Measurements from ENCODE around the gene GSG1. TPM values are rescaled to one million over a fixed set of nuclear protein-coding genes. Genes with fewer than 3 reads are reported as not detected.

Gene GSG1
- total and polyA plus RNA-seq, 2 of the 8 experiments (the other 6 are each of a cell fraction or from before 2014, with no cell fraction given): 0.89 to 1.4 TPM

- TF ChIP-seq MAFK (IDR thresholded peaks at IDR 0.05; ENCODE audit: low read depth, low read length) (no peak), GTF2F1 (IDR thresholded peaks at IDR 0.05; ENCODE audit: borderline replicate concordance, low read depth, low read length) (no peak), YY1 (IDR thresholded peaks at IDR 0.05; ENCODE audit: low read depth, low read length) (no peak), POLR2A (IDR thresholded peaks at IDR 0.05; ENCODE audit: control extremely low read depth in 1 of 2, low read depth in 2 of 2, low read length in 2 of 2) (no peak), EGR1 (IDR thresholded peaks at IDR 0.05; ENCODE audit: borderline replicate concordance, low read depth, low read length) (no peak)
- Histone ChIP-seq H2AK5ac (ENCODE audit: low read depth, low read length) (no peak overlapping the region), H3K27me3 (replicated peaks in 1 of 4; ENCODE audit: control insufficient read depth in 3 of 4, extremely low read depth in 1 of 4, insufficient read depth in 3 of 4, low read length in 3 of 4) (no peaks in the 10 kb centered on the region), H3K4me3 (ENCODE audit: extremely low read depth in 1 of 4, insufficient read depth in 2 of 4, low read depth in 3 of 4, low read length in 4 of 4) (no peak overlapping the region), H3K4ac (replicated peaks; ENCODE audit: insufficient read length, low read depth, low read length) (no peak overlapping the region), H3K18ac (ENCODE audit: extremely low read depth, low read length) (no peak overlapping the region), H4K8ac (ENCODE audit: extremely low read depth, insufficient read depth, low read length) (no peak overlapping the region), H3K36me3 (ENCODE audit: control insufficient read depth in 2 of 4, insufficient read depth in 4 of 4, low read length in 3 of 4) (peaks cover 0 to 57% (median 23%) of the 10 kb centered on the region in 4 experiments; a peak in 6 of 8 replicates), H3K23ac (ENCODE audit: insufficient read length) (no peak overlapping the region), H3K9ac (replicated peaks in 1 of 4; ENCODE audit: extremely low read depth in 1 of 4, low read depth in 3 of 4, low read length in 3 of 4) (no peak overlapping the region), H4K5ac (ENCODE audit: insufficient read length, low read depth, low read length) (no peak overlapping the region), H3K56ac (replicated peaks; ENCODE audit: insufficient read length, low read depth, low read length) (no peak overlapping the region), H3K23me2 (ENCODE audit: low read depth, low read length) (no peaks in the 10 kb centered on the region), H4K20me1 (replicated peaks in 1 of 2; ENCODE audit: control insufficient read depth in 1 of 2, insufficient read depth in 2 of 2, low read length in 2 of 2) (peaks cover 0 to 2% of the 10 kb centered on the region in 2 experiments), H2BK15ac (ENCODE audit: low read length) (no peak overlapping the region), H3K4me1 (replicated peaks in 1 of 4; ENCODE audit: control insufficient read depth in 3 of 4, insufficient read depth in 4 of 4, low read length in 3 of 4) (no peaks in the 10 kb centered on the region; a peak in 1 of 7 replicates), H2BK20ac (ENCODE audit: low read length) (no peak overlapping the region), H3K14ac (ENCODE audit: insufficient read length) (no peak overlapping the region), H3K27ac (ENCODE audit: low read depth, low read length) (no peak overlapping the region), H3K79me2 (ENCODE audit: control insufficient read depth in 1 of 2, insufficient read depth in 2 of 2, low read length in 2 of 2) (no peaks in the 10 kb centered on the region), H3K79me1 (ENCODE audit: low read depth, low read length) (no peaks in the 10 kb centered on the region), H3K9me3 (ENCODE audit: insufficient read depth in 2 of 2, low read depth in 1 of 2, low read length in 1 of 2) (no peaks in the 10 kb centered on the region), H4K91ac (replicated peaks; ENCODE audit: insufficient read length, low read length) (no peak overlapping the region), H3K4me2 (ENCODE audit: insufficient read depth in 1 of 2, low read depth in 2 of 2, low read length in 2 of 2) (no peak overlapping the region), H2BK5ac (ENCODE audit: low read depth, low read length) (no peak overlapping the region), H2BK12ac (ENCODE audit: low read depth, low read length) (no peak overlapping the region), H2AFZ (ENCODE audit: low read length) (no peak overlapping the region), H2BK120ac (replicated peaks; ENCODE audit: low read depth, low read length) (no peak overlapping the region)
- FAIRE-seq (no peak), DNase-seq (ENCODE audit: low read depth in 1 of 2, low spot score in 2 of 2) (no peak)
- CTCF ChIA-PET (ENCODE audit: partially characterized antibody): interaction anchor here (0.8 to 2.4 kb wide), 4 partner anchors 16 to 149 kb away, joined by 3 to 7 read pairs (median 4); no protein-coding TSS in a partner anchor
- POLR2A ChIA-PET (ENCODE audit: partially characterized antibody): interaction anchor here (4.5 kb wide), 1 partner anchor 26 kb away, joined by 16 read pairs; no protein-coding TSS in a partner anchor
- 92% methylated on average over 5 of the region's 5 CpGs; no CpG with 5 or more reads in 1 of the 2 experiments for WGBS, 2 experiments (ENCODE audit: extremely low coverage in 1 of 2, insufficient coverage in 1 of 2, insufficient read length in 1 of 2, insufficient replicate concordance in 2 of 2, low coverage in 1 of 2, low lambda C conversion rate in 2 of 2, missing lambda C conversion rate in 1 of 2)
These were observed 40.8 kb downstream of the GSG1 start for GRCh38 chr12:13062669-13063068.

Measured in H1 (cell line).